ENCODE measurements around the gene NOP14.

NOP14 gene

GRCh38 chr4:2914256-2915126 is 48.7 kb downstream of the NOP14 start:
- DNase-seq (ENCODE audit: low spot score) = no peak

- DNase-seq (ENCODE audit: low spot score) = no peak
Measured at GRCh38 chr4:2913168-2913567, 50.0 kb downstream of the NOP14 start.

- no peak for DNase-seq (ENCODE audit: low spot score)
Measured at GRCh38 chr4:2911868-2912267, 51.3 kb downstream of the NOP14 start.

GRCh38 chr4:2910409-2910808 is 52.8 kb downstream of the NOP14 start:
- DNase-seq (ENCODE audit: low spot score) = no peak

DNA sequence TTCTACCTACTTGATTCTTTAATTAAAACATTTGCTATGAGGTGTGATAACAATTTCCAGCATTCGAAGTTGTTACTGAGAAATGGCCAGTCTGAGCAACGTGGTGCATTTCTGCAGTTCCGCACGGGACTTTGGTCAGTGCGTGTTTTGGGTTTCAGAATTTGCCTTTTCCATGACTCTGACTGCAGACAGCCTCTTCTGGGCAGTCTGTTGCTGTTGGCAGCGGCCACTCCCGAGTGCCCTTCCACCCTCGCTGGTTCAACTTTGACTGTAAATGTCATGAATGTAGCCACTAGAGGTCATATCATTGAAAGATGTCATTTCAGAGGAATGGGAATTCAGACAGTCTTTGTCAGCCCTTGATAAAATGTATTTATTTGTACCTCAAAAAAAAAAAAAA is 53.6 kb downstream of the NOP14 start:
- no peak for DNase-seq (ENCODE audit: low spot score)

DNA sequence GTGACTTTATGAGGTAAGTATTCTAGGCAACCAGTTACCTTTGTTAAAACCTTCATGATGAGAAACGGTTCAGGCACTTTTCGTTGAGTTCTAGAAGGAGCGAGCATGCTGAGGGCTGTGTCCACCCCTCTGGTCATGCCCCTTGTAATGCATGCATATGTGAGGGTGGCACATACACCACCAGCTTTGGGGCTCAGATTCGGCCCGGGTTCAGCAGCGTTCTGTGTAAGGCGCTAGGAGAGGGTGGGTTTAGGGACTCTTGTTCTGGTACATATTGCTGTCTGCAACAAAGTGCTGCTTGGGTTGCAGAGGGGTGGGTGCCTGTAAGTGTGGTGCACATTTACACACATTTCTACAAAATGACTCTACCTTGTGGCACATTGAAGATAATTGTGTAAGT is 54.5 kb downstream of the NOP14 start:
- no peak for DNase-seq (ENCODE audit: low spot score)

DNA sequence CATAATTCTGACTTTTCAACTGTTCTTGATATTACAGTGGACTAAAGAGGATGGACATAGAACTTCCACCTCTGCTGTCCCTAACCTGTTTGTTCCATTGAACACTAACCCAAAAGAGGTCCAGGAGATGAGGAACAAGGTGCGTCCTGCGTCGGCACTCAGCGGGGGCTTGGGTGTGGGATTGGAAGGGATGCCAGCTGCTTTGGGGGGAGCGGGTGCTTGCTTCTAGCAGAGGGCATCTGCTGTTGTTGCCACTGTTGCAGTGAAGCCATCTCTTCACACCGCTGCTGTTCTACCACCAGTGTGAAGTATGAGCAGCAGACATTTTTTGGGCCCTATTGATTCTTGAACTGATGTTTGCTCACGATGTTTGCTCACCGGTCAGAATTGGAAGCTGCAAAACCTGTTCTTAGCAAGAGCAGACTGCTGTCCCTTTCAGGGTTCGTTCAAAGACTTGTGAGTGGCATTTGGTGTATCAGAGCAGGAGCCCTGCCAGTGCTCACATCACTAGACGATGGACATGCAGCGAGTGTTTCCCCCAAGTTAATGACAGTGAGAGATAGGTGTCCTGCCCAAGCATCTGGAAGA is 55.4 kb downstream of the NOP14 start:
- DNase-seq (ENCODE audit: low spot score) = no peak

DNA sequence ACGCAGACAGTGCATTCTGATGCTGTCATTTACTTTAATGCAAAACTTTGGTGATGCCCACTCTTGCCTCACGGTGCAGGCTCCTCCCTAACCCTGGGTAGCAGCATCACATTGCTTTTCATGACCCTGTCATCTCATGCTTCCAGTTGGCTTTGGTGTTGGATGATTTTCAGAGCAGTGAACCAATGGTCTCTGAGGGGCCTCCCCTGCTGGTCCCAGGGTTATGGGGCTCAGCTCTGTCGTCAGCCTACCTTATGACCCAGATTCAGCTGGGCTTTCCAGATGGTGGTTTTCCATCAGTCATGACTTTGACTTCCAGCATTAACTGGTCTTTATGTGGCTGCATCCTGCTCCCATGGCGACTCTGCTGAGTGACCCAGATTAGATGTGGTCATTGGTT is 56.0 kb downstream of the NOP14 start:
- no peak for DNase-seq (ENCODE audit: low spot score)

DNA sequence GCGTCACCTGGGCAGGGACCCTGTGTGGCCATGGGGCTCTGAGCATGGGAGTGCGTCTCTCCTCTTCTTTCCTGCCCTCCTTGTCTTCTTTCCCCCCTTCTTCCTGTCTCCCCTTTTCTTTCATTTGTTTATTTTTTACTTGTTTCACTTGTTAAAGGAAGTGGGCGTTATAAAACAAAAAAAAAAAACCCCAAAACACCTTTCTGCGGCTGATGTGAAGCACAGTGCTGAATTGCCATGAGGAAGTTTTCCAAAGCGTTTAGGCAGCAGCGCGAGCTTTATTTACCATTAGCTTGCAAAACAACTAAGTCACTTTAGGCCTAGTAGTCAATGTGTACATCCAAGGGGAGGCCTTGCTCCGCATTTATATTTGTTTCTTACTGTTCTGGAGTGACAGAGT is 57.0 kb downstream of the NOP14 start:
- DNase-seq (ENCODE audit: low spot score) = no peak

- DNase-seq (ENCODE audit: low spot score) = no peak
Measured at GRCh38 chr4:2905544-2905943, 57.7 kb downstream of the NOP14 start.

GRCh38 chr4:2902126-2902525 is 61.1 kb downstream of the NOP14 start:
- no peak for DNase-seq (ENCODE audit: low spot score)

DNA sequence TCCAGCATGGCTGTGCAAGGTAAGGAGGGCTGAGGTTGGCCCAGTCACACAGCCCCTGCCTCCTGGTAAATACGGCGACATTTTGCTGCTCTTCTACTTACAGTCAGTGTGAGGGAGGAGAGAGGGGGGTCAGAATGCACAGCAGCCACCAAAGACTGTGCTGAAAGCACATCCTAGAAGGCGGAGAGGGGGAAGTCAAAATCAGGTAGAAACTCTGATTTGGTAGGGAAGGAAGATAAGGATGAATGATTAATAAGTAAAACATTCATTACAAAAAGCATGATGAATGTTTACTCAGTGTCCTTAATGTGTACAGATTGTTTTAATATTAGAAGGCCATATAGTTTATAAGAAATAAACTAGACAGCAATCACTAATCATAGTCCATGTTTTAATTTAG is 62.0 kb downstream of the NOP14 start:
- DNase-seq (ENCODE audit: low spot score) = no peak

- DNase-seq (ENCODE audit: low spot score) = no peak
Measured at GRCh38 chr4:2900741-2901140, 62.5 kb downstream of the NOP14 start.

GRCh38 chr4:2898001-2898400 is 65.2 kb downstream of the NOP14 start:
- DNase-seq (ENCODE audit: low spot score) = no peak

GRCh38 chr4:2893772-2894171 is 69.4 kb downstream of the NOP14 start:
- DNase-seq (ENCODE audit: low spot score) = no peak

- DNase-seq (ENCODE audit: low spot score) = no peak
Measured at GRCh38 chr4:2891294-2891693, 71.9 kb downstream of the NOP14 start.

- DNase-seq (ENCODE audit: low spot score) = no peak
Measured at GRCh38 chr4:2888886-2889285, 74.3 kb downstream of the NOP14 start.

Measured in activated CD4-positive, alpha-beta T cell treated with anti-CD3 and anti-CD28 coated beads, Interleukin-2, Interleukin-4, amounts not matched to agents 100 ng/mL and 50 ng/mL, durations not matched to agents 16 hours and 8 hours (primary cell).